GM10248 (cell line): Measurements from ENCODE around the gene MAJIN.

Source experiments
- CTCF ChIA-PET: fragments of 300-600 bp; sonication (Branson Sonifier 250); formaldehyde crosslinking; extraction: SDS; loops from one replicate; lab custom pipeline; 2021; ENCODE audit warnings: antibody characterized with exemption; lab: Yijun Ruan, JAX
- POLR2A ChIA-PET: fragments of 350-650 bp; sonication (Branson Sonifier 250); formaldehyde crosslinking; extraction: SDS; loops from one replicate; lab custom pipeline; 2020; ENCODE audit warnings: antibody characterized with exemption; lab: Yijun Ruan, JAX
- DNase-seq: peaks from one replicate; pipeline ENCODE4 v3.0.0; 2012; ENCODE audit errors: extremely low spot score
- CTCF ChIP-seq: IDR thresholded peaks from 2 replicates; pipeline ENCODE4 v1.5.1; 2012; ENCODE audit warnings: mild to moderate bottlenecking, low read depth; ENCODE audit errors: extremely low read depth, missing control alignments, control extremely low read depth

The MAJIN gene

GRCh38 chr11:64891215-64891848 is 80.6 kb downstream of the MAJIN start:
- POLR2A ChIA-PET, result interaction anchor here (0.7 kb wide), 2 partner anchors 16 to 21 kb away, joined by 4 to 5 read pairs; no protein-coding TSS in a partner anchor
- CTCF ChIA-PET, result interaction anchor here (1.7 to 31.5 kb wide), 4 partner anchors 11 to 37 kb away, joined by 3 to 1137 read pairs (median 90); partner anchors contain the start of genes CDC42BPG and EHD1
- TF ChIP-seq CTCF, result no peak
- no peak for DNase-seq

- POLR2A ChIA-PET, result interaction anchor here (0.7 to 1.2 kb wide), 2 partner anchors 12 to 13 kb away, joined by 3 to 4 read pairs; partner anchors contain the start of gene EHD1
- TF ChIP-seq CTCF, result no peak
- CTCF ChIA-PET, result interaction anchor here (1.2 to 31.5 kb wide), 4 partner anchors 12 to 103 kb away, joined by 3 to 1137 read pairs (median 78); partner anchors contain the start of genes CDC42BPG and EHD1
- DNase-seq, result no peak
These were observed 81.4 kb downstream of the MAJIN start for GRCh38 chr11:64890522-64890939.

- POLR2A ChIA-PET, result no interaction called here
- DNase-seq, result no peak
- CTCF ChIA-PET, result interaction anchor here (0.9 to 31.5 kb wide), 8 partner anchors 8 to 224 kb away, joined by 3 to 1137 read pairs (median 4); partner anchors contain the start of genes ARL2, CDC42BPG and EHD1
- TF ChIP-seq CTCF, result no peak
These were observed 83.0 kb downstream of the MAJIN start for GRCh38 chr11:64888729-64889511.

- no peak for DNase-seq
These were observed 83.5 kb downstream of the MAJIN start for GRCh38 chr11:64888406-64888728.

More at GRCh38 chr11:64888406-64888728, 83.5 kb downstream of the MAJIN start:
- no peak for TF ChIP-seq CTCF
- CTCF ChIA-PET, result interaction anchor here (0.6 to 31.5 kb wide), 20 partner anchors 9 to 229 kb away, joined by 3 to 1137 read pairs (median 4); partner anchors contain the start of genes ARL2, CDC42BPG, EHD1 and ZNHIT2
- POLR2A ChIA-PET, result interaction anchor here (1.2 kb wide), 1 partner anchor 11 kb away, joined by 17 read pairs; the partner anchor contains the start of gene EHD1
